HUES6 (cell line): ENCODE results near the gene SMPDL3B.

Experiments
- H3K27ac ChIP-seq: 2 replicates; pipeline ENCODE4 v1.7.0; 2013; ENCODE audit warnings: low read depth, mild to moderate bottlenecking, low read length, inconsistent platforms
- H3K27me3 ChIP-seq: 2 replicates; pipeline ENCODE4 v1.6.1; 2013; ENCODE audit warnings: low read length; ENCODE audit not compliant: control insufficient read depth, insufficient read depth
- H3K36me3 ChIP-seq: 2 replicates; pipeline ENCODE4 v1.6.1; 2013; ENCODE audit warnings: low read length; ENCODE audit not compliant: control insufficient read depth, insufficient read depth
- H3K4me1 ChIP-seq: 2 replicates; pipeline ENCODE4 v1.6.1; 2013; ENCODE audit warnings: low read length; ENCODE audit not compliant: control insufficient read depth, insufficient read depth
- H3K4me3 ChIP-seq: 2 replicates; pipeline ENCODE4 v1.5.1; 2013; ENCODE audit warnings: low read depth, low read length
- H3K9ac ChIP-seq: one replicate; pipeline ENCODE4 v1.6.1; 2013; ENCODE audit warnings: mild to moderate bottlenecking, low read length
- H3K9me3 ChIP-seq: 2 replicates; pipeline ENCODE4 v1.6.1; 2013; ENCODE audit warnings: low read depth, low read length; ENCODE audit not compliant: control insufficient read depth, insufficient read depth

The SMPDL3B gene

GRCh38 chr1:27940870-27941560 lies 6.2 kb downstream of the SMPDL3B start:
- Histone ChIP-seq H3K4me1 (peaks cover 18% of the 10 kb centered on the region), H3K27me3 (no peaks in the 10 kb centered on the region), H3K27ac (no peak overlapping the region), H3K9ac (no peak overlapping the region), H3K4me3 (no peak overlapping the region), H3K9me3 (no peaks in the 10 kb centered on the region), H3K36me3 (peaks cover 19% of the 10 kb centered on the region; the same call in 1 of the 2 replicates)

GRCh38 chr1:27941671-27942540 lies 7.1 kb downstream of the SMPDL3B start:
- Histone ChIP-seq H3K36me3 (peaks cover 23% of the 10 kb centered on the region; the same call in 1 of the 2 replicates), H3K9me3 (no peaks in the 10 kb centered on the region), H3K27ac (no peak overlapping the region), H3K27me3 (no peaks in the 10 kb centered on the region), H3K9ac (no peak overlapping the region), H3K4me1 (peaks cover 17% of the 10 kb centered on the region), H3K4me3 (no peak overlapping the region)

GRCh38 chr1:27945020-27945419 lies 10.2 kb downstream of the SMPDL3B start:
- Histone ChIP-seq H3K9me3 (no peaks in the 10 kb centered on the region), H3K27me3 (no peaks in the 10 kb centered on the region), H3K9ac (no peak overlapping the region), H3K4me1 (0 out of 2 replicates have a peak, but pooled peaks cover 2% of the 10 kb centered on the region), H3K36me3 (peaks cover 44% of the 10 kb centered on the region), H3K27ac (no peak overlapping the region), H3K4me3 (no peak overlapping the region)

DNA sequence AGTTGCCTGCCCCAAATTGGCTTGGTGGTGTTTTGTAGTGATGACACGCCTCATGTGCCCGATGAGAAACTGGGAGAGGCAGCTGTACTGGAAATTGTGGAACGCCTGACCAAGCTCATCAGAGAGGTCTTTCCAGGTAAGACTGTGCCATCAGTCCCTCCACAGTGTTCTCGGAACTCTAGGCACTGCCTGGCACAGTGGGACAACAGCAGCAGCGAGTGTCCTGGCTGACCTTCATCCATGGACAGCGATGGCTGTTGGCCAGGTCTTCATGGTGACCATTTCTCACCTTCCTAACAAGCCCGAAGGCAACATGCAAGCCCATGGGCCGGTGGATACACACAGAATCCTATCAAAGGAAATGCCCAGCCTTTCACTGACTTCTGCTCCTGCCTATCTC lies 14.2 kb downstream of the SMPDL3B start:
- no peaks in the 10 kb centered on the region for H3K9me3 ChIP-seq
- H3K27ac ChIP-seq = no peak overlapping the region
- H3K36me3 ChIP-seq = peaks cover 47% of the 10 kb centered on the region
- no peaks in the 10 kb centered on the region for H3K4me1 ChIP-seq
- H3K4me3 ChIP-seq = no peak overlapping the region
- no peaks in the 10 kb centered on the region for H3K27me3 ChIP-seq
- no peak overlapping the region for H3K9ac ChIP-seq

DNA sequence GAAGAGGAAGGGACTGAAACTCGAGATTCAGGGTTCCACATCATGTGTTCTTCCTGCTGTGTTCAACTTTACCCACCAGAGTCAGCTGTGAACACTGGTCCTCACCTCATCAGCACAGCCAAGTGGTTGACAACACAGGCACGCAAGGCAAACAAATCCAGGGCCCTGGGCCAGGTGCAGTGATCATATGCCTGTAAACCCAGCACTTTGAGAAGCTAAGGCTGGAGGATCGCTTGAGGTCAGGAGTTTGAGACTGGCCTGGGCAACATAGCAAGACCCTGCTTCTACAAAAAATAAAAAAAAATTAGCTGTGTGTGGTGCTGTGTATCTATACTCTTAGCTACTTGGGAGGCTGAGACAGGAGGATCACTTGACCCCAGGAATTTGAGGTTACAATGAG lies 16.6 kb downstream of the SMPDL3B start:
- Histone ChIP-seq H3K4me1 (no peaks in the 10 kb centered on the region), H3K9ac (no peak overlapping the region), H3K9me3 (no peaks in the 10 kb centered on the region), H3K36me3 (peaks cover 52% of the 10 kb centered on the region), H3K4me3 (no peak overlapping the region), H3K27ac (no peak overlapping the region), H3K27me3 (no peaks in the 10 kb centered on the region)

- Histone ChIP-seq H3K9me3 (no peaks in the 10 kb centered on the region), H3K27ac (no peak overlapping the region), H3K4me3 (no peak overlapping the region), H3K27me3 (no peaks in the 10 kb centered on the region), H3K4me1 (no peaks in the 10 kb centered on the region), H3K9ac (no peak overlapping the region), H3K36me3 (peaks cover 51% of the 10 kb centered on the region)
Measured at GRCh38 chr1:27952147-27952546, 17.3 kb downstream of the SMPDL3B start.

DNA sequence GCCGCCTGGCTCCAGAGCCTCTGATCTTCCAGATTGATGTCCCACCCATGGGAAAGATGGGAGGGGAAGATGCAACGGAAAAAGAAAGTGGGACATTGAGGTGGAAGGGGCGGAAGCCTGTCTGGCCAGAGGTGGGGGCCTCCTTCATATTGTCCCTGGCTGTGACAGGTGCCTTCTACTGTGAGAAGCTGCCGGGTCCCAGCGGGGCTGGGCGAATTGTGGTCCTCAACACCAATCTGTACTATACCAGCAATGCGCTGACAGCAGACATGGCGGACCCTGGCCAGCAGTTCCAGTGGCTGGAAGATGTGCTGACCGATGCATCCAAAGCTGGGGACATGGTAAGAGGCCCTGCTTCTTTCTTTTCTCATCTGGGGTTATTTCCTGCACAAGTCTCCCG lies 19.4 kb downstream of the SMPDL3B start:
- H3K4me1 ChIP-seq = no peaks in the 10 kb centered on the region
- H3K4me3 ChIP-seq = no peak overlapping the region
- peaks cover 39% of the 10 kb centered on the region for H3K36me3 ChIP-seq
- H3K27me3 ChIP-seq = no peaks in the 10 kb centered on the region
- H3K27ac ChIP-seq = no peak overlapping the region
- no peak overlapping the region for H3K9ac ChIP-seq
- H3K9me3 ChIP-seq = no peaks in the 10 kb centered on the region

GRCh38 chr1:27955076-27955475 lies 20.3 kb downstream of the SMPDL3B start:
- H3K27ac ChIP-seq = no peak overlapping the region
- no peak overlapping the region for H3K4me3 ChIP-seq
- no peak overlapping the region for H3K9ac ChIP-seq
- no peaks in the 10 kb centered on the region for H3K4me1 ChIP-seq
- no peaks in the 10 kb centered on the region for H3K27me3 ChIP-seq
- no peaks in the 10 kb centered on the region for H3K9me3 ChIP-seq
- H3K36me3 ChIP-seq = peaks cover 32% of the 10 kb centered on the region

DNA sequence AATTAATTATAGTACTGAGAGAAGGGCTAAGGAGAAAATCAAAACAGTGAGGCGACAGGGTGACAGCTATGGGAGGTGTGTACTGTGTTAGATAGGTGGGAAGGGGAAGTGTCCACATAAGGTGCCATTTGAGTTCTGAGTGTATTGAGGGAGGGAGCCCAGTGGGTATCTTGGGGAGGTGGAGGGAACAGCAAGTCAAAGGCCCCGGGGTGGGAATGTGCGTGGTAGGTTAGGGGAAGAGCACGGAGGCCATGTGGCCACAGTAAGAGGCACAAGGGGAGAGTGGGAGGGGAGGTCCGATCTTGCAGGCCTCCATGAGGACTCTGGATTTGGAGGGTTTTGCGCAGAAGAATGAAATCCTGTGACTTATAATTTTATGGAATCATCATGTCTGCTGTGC lies 22.0 kb downstream of the SMPDL3B start:
- no peak overlapping the region for H3K27ac ChIP-seq
- H3K9me3 ChIP-seq = no peaks in the 10 kb centered on the region
- H3K27me3 ChIP-seq = no peaks in the 10 kb centered on the region
- H3K4me1 ChIP-seq = peaks cover 14% of the 10 kb centered on the region
- no peak overlapping the region for H3K4me3 ChIP-seq
- peaks cover 31% of the 10 kb centered on the region for H3K36me3 ChIP-seq
- no peak overlapping the region for H3K9ac ChIP-seq

GRCh38 chr1:27957655-27958054 lies 22.9 kb downstream of the SMPDL3B start:
- Histone ChIP-seq H3K9ac (no peak overlapping the region), H3K4me3 (no peak overlapping the region), H3K27me3 (no peaks in the 10 kb centered on the region), H3K27ac (no peak overlapping the region), H3K4me1 (peaks cover 14% of the 10 kb centered on the region), H3K9me3 (no peaks in the 10 kb centered on the region), H3K36me3 (peaks cover 31% of the 10 kb centered on the region)

GRCh38 chr1:27958513-27958912 lies 23.7 kb downstream of the SMPDL3B start:
- Histone ChIP-seq H3K9me3 (no peaks in the 10 kb centered on the region), H3K27ac (no peak overlapping the region), H3K4me1 (peaks cover 14% of the 10 kb centered on the region), H3K9ac (no peak overlapping the region), H3K4me3 (no peak overlapping the region), H3K36me3 (peaks cover 33% of the 10 kb centered on the region), H3K27me3 (no peaks in the 10 kb centered on the region)
